Urothelium cell line (cell line): Measurements from ENCODE around the gene SPTB.
A peak's percentile ranks its signal among the peaks of the same experiment; 100 is the strongest.

Source experiments
- DNase-seq: peaks from one replicate; pipeline ENCODE4 v3.0.0; 2011; ENCODE audit warnings: low spot score, mixed read lengths
- FAIRE-seq: peaks from 2 replicates; lab custom pipeline; 2011; peaks lifted over from hg19 to GRCh38; lab: Jason Lieb, UNC

The SPTB gene

DNA sequence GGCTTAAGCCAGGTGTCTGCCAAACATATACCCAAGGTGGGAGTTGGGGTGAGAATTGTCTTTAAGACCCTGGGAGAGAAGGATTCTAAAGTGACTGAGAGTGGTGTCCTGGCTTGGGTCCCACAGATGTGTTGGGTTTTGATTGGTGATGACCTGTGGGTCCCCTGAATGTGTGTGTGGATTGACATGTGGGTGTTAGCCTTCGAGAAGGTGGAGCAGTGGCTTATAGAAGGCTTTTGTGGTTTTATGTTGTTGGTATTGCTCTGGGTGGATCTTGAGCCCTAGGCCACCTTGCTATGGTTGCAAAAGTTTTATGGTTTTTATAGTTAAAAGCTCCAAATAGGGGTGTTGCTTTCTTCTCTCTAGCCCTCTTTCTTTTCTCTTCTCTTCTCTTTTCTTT is 145.8 kb downstream of the SPTB start:
- FAIRE-seq: peak; percentile 92

DNA sequence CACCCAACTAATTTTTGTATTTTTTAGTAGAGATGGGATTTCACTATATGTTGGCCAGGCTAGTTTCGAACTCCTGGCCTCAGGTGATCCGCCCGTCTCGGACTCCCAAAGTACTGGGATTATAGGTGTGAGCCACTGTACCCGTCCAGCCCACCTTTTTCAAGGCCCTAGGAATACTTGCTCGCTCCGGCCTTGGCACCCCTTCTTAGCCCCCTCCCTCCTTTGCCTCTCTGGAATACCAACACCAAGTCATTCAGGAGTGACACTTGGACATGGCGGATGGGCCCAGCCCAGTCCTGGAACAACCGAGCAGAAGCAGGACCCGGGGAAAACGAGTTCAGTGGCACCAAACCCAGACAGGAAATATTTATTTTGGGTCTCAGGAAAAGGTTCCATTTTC is 146.4 kb downstream of the SPTB start:
- no peak for FAIRE-seq

More for the DNA sequence above, 145.8 kb downstream of the SPTB start:
- no peak for DNase-seq

DNA sequence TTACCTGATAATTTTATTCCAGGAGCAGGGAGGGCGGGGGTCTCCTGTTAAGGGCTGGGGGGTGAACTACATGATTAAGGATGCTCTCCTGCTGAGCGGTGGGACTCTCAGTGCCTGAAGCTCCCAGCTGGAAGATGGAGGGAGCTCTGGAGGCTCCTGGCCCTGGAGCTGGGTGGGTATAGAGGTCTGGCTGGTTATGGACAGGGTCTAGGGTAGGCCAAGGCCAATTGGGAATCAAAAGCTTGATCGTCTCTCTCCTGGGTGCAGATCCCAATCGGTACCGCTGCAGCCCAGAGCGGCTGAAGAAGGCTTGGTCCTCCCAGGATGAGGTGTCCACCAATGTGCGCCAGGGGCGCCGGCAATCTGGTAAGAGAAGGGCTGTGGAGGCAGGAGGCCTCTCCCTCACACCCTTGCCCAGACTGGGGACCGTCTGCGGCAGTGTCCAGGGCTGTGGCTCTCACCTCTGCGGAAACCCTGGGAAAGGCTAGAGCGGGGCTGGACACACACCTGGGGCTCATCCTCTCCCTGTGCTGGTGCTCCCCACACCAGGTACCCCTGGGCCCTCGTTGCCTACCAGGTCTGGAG is 147.1 kb downstream of the SPTB start:
- DNase-seq: no peak
- no peak for FAIRE-seq

More for the DNA sequence above, 146.4 kb downstream of the SPTB start:
- no peak for DNase-seq

DNA sequence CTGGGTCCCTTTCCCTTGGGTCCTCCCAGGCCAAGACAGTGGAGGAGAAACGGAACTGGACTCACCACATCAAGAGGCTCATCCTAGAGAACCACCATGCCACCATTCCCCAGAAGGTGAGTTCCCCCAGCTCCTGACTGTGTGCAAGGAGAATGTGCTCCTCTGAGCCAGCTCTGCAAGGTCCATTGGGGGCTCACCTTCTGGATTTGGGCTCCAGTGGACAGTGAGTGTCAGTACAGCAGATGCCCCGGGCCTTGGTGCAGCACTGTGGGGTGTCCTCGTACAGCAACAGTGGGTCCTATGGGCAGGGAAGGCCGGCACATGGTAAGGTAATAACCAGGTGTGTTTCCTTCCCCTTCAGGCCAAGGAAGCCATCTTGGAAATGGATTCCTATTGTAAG is 147.6 kb downstream of the SPTB start:
- DNase-seq: no peak
- peak; percentile 78 for FAIRE-seq

DNA sequence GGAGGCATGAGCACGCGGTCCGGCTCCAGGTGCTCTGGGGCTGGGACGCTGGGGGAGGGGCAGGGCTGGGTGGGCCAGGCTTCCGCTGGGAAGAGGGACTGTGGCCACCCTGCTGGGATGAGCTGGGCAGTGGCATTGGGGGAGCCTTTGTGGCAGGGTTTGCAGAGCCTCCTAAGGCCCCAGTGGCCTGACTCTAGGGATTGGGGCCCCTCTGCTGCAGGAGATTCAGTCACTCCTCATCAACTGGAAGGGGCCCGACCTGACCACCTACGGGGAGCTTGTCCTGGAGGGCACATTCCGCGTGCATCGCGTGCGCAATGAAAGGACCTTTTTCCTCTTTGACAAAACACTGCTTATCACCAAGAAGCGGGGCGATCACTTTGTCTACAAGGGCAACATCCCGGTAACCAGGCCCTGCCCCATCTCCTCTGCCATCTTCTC is 148.5 kb downstream of the SPTB start:
- FAIRE-seq (no peak), DNase-seq (no peak)

DNA sequence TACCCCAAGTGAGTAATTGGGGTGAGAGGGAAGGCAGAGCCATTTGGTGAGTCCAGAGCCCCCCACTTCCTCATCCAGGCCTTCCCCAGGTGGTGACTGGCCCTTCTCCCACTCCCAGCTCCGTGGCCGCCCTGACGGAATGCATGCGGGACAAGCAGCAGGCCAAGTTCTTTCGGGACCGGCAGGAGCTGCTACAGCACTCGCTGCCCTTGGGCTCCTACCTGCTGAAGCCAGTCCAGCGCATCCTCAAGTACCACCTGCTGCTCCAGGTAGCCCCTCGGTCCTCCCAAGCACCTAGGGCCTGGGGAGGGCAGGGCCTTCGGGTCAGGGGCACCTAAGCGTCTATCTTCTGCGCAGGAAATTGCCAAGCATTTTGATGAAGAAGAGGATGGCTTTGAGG is 149.0 kb downstream of the SPTB start:
- FAIRE-seq (no peak), DNase-seq (no peak)

DNA sequence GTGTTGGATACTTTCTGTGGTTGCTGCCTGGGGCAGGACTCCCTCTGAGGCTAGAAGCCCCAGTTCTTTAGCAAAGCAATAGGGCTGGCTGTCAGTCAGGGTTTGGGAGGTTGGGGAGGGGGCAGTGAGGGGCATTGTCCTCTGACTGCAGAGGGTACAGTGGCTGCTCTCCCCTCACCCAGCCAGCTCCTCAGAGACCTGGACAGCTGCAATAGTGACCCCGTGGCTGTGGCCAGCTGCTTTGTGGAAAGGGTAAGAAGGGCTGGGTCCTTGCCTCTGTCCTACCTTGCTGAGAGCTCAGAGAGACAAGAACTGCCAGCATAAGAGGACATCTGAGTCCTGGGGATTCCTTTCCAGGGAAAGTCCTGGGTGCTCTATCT is 149.7 kb downstream of the SPTB start:
- FAIRE-seq: peak; percentile 82

DNA sequence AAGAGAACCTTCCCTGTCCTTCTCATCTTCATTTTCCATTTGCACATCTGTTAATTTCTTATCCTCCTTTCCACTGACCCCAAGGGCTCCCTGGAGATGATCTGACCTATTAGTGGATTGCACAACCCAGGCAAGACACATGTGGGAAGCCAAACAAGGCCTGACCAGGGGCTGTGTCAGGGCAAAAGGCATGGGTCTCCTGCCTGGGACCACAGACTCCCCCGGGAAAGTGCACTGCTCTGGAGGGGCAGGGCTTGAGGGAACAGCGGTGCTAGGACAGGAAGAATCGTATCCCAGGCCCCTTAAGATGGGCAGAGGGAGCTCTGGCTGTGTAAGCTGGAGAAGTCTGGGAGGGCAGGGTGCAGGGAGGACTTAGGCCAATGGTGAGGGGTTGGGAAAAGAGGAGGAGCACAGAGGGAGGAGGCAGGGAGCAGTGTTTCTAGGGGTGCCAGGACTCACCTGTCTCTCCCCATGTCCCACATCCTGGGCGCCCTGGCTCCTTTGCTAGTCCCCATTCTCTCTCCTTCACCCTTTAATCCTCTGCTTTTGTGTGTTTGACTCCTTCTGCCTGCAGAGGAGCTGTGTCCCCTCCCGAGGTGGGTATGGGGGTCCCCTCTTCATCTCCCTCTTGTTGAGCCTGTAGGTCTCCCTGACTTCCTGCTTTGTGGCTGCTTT is 150.2 kb downstream of the SPTB start:
- FAIRE-seq: no peak
- no peak for DNase-seq

More for the DNA sequence above, 149.7 kb downstream of the SPTB start:
- no peak for DNase-seq

DNA sequence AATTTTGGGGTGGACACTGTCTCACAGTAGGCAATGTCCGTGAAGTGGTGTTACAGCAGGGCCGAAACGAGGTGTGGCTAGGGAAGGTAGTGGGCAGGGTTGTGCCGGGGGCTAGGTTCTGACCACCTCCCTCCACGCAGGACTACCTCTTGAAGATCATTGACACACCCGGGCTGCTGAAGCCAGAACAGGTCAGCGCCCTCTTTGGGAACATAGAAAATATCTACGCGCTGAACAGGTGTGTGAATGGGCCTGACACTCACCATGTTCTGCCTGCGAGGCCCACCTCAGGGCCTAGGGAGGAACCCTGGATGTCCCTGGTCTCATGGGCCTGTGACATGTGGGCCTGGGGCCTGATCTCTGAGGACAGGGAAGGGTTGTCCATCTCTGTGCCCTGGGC is 150.9 kb downstream of the SPTB start:
- no peak for DNase-seq

DNA sequence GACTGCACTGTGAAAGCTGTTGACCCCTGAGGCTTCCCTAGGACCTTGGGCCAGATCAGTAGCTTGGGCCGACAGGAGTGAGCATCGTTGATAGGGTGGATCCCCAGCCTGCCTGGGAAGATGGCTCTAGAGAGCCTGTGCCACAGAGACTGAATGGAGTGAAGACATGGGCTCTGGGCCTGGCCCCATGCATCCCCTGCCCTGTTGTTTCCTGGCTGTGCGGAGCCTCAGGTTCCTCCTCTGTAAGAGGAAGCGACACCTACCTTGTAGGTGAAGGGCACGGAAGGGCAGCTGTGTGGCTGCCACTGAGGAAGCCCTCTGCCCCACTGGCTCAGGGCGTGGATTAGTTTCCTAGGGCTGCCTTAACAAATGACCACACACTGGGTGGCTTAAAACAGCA is 151.6 kb downstream of the SPTB start:
- no peak for FAIRE-seq
- DNase-seq: no peak

More for the DNA sequence above, 150.9 kb downstream of the SPTB start:
- FAIRE-seq: peak; percentile 93

DNA sequence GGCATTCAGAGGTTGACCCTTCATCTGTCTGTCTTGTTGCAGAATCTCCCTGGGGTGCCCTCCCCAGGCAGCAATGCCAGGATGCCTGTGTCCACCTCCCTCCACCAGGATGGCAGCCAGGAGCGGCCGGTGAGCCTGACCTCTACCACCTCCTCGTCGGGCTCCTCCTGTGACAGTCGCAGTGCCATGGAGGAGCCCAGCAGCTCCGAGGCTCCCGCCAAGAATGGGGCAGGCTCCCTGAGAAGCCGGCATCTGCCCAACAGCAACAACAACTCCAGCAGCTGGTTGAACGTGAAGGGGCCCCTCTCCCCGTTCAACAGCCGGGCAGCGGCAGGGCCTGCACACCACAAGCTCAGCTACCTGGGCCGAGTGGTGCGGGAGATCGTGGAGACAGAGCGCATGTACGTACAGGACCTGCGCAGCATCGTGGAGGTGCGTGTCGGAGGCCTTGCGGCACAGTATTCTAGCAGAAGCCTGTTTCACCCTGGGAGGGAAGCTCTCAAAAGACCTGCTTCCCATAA is 152.1 kb downstream of the SPTB start:
- FAIRE-seq (no peak), DNase-seq (no peak)

DNA sequence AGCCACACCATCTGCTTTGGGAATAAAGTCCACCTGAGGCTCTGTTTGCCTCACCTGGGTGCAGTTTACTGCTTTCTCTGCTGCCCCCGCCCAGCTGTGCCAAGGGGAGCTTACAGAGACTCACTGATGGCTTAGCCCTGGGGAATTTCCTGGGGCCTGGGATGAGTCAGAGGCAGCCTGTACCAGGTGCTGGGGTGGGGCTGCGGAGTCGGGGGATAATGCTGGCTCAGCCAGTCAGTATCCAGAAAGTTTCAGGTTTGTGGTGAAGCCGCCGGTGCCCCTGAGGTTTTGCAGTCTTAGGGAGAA is 153.2 kb downstream of the SPTB start:
- DNase-seq (peak; percentile 99), FAIRE-seq (peak; percentile 99)

DNA sequence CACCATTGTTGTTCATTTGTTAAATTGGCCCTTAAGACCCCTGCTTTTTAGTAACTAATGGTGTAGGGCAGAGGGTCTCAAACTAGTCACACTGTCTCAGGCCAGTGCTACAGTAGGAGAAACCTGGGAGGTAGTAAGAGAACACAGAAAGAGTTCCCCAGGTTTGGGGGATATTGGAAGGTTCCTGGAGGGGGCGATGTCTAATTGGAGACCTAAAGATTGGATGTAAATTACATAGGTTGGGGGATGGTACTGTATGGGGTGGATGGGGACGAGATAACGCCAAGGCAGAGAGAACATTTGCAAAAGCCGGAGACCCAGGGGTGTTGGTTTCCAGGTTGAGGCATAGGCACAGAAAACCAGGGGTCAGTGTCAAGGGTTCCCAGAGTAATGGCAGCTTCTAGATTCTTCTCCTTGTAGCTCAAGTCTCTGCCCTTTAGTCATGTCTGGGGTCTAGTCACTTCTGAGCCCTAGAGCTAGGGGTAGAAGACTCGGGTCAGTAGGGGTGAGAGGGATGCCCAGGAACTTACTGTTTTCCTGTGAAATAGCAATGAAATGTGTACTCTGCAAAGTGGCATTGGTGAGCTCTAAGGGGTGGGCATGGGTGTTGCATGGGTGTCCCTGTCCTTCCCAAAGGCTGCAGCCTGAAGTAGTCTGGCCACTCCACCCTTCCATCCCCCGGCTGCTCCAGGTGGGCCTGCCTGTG is 153.7 kb downstream of the SPTB start:
- DNase-seq: no peak
- FAIRE-seq: no peak

DNA sequence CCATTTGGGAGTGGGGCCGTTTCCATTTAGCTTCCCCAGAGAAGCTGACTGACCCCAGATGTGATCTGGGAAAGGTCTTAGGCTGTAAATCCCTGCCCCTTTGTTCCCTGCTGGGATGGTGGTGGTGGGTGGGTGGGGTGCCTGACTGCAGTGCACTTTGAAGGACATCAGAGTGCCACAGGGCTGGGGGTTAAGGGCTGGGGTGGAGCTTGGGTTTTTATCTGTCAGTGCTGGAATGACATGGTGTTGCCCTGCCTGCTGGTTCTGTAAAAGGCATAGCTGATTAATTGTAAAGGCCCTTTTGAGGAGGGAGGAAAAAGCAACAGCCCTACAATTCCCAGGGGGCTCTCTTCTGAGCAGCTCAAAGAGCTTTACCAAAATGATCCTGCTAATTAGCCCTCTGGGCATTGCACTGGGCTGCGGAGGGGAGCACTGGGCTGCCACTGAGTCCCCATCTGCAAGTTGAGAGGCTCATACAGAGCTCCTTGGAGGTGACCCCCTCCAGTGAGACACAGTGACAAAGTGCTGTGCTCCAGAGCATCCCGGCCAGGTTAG is 154.4 kb downstream of the SPTB start:
- DNase-seq (no peak), FAIRE-seq (no peak)

DNA sequence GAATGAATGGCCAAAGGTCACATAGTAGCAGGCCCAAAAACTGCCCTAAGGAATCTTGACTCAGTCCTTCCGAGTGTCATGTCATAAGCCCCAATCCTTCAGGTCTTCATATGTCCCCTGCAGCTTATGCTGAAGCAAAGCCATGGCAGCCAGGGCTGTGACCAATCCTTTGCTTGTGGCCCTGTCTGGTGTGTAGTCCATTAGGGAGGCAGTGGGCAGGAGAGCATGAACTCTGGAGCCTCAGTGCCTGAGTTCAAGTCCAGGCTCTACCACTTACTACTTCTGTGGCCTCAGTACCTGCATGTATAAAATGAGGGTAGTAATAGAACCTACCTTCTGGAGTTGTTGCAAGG is 155.2 kb downstream of the SPTB start:
- FAIRE-seq (no peak), DNase-seq (no peak)

DNA sequence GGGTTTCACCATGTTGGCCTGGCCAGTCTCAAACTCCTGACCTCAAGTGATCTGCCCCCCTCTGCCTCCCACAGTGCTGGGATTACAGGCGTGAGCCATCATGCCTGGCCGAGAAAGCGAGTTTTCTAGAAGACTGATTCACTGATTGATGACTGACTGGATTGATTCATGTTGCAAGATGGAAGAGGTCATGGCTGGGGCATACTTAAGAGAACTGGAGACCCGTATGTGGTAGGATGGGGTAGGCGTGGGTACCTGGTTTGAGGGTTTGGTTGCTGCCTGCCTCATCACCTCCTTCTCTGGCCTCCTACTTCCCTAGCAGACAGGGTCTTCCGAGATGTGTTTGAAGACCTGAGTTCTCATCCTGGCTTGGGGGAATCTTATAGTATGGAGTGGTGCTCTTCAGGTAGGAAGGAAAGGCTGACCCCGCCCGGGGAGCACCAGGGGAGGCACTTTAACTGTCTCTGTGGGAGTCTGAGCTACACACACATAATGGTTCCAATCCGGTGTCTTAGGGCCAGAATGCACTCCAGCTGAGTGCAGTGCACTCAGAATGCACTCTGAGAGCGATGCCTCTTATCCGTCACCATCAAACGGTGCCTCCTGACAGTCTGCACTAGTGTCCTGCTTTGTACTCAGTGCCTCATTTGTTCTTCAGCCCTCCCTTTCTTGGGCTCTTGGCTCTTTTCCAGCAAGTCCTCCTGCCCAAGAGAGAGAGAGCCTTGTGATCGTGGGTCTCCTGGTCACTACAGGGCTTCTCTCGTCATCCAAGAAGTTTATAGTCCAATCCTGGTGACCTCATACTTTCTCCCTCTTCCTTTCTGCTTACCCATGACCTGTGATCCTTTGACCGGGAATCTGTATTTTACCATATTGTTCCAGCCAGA is 155.8 kb downstream of the SPTB start:
- FAIRE-seq: peak; percentile 96
- DNase-seq: no peak

DNA sequence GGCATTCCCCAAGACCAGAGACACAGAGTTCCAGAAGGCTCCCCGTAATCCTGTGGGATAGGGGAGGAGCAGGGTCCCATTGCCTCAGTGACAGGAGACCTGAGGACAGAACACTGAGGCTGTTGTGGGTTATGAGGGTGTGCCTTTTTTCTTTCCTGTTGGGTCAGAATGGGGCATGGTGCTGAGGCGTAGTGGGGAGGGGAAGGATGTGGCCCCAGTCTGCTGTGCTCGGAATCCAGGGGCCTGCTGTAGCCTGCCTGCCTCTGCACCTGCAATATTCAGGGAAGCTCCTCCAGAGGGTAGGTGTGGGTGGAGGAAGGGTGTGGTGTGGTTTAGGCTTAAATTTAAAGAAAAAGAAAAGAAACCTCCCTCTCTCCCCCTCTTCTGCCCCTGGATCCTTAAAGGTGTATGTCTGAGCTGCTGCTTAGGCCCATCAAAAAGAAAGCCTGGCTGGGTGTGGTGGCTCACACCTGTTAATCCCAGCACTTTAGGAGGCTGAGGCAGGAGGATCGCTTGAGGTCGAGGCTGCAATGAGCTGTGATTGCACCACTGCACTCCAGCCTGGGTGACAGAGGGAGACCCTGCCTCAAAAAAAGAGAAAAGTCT is 156.8 kb downstream of the SPTB start:
- FAIRE-seq: peak; percentile 63
- no peak for DNase-seq

DNA sequence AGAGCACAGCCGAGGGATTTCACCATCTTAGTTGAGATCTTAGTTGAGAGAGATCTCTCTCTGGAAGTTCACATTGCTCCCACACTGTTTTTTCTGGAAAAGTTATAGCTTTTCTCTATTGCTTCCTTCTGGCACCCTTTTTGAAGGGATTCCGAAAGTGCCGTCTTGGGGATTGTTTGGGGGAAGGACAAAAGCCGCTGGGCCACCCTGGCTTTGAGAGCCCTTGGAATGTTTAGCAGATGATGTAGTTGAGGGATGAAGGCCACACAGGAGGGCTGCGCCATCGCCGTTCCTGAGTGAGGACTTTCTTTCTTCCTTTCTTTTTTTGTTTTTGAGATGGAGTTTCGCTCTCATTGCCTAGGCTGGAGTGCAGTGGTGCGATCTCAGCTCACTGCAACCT is 157.8 kb downstream of the SPTB start:
- no peak for DNase-seq

DNA sequence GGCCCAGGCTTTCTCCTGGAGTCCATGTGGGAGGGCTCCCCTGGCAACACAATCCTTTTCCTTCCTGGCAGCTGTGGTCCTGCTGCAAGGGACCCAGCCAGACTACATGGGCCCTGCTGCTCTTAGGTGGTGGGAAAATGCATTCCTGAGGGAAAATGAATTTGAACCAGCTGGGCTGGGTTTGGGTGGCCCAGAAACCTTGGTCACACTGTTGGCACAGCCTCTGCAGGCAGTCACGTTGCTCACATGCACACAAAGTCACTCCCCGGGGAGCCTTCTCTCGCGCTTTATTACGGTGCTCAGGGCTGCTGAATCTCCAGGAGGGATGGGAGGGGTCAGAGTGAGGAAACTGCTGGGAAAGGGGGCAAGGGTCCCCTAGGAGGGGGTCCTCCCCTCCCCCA is 158.3 kb downstream of the SPTB start:
- FAIRE-seq: peak; percentile 66
- peak; percentile 75 for DNase-seq

More for the DNA sequence above, 157.8 kb downstream of the SPTB start:
- no peak for FAIRE-seq

DNA sequence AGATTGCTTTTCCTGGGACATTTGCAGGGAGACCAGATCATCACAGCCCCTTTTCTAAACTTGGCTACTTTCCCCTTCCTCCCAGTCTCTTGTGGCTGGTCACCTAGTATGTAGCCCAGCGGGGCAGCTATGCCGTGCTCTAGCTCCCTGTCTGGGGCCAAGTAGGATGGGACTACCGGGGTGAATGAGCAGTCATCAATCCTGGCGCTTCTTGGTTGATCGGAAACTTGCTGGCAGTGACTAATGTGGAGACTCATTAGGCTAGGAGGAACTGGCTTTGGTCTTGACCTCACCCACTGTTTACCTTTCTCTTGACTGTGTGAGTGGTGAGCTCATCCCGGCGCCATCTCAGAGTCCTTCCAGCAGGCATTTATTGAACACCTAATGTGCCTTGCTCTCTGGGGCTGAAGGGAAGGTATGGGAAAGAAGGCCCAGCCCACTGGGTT is 159.6 kb downstream of the SPTB start:
- FAIRE-seq (peak; percentile 94), DNase-seq (peak; percentile 96)
